Effector CD4-positive, alpha-beta T cell (primary cell): ENCODE data around the gene ANKRD11.
"Not testable (repeated sequence)": the region's sequence is repeated elsewhere in the genome, so short reads cannot be mapped to it uniquely, and the experiment has no call there.

Experiments
- DNase-seq: peaks from one replicate; pipeline ENCODE4 v3.0.0-alpha.2; 2020

The ANKRD11 gene

GRCh38 chr16:89423681-89424260 lies 66.6 kb downstream of the ANKRD11 start:
- DNase-seq, result no peak

- DNase-seq, result no peak
Observed at GRCh38 chr16:89422905-89423630, 67.3 kb downstream of the ANKRD11 start.

GRCh38 chr16:89422527-89422904 lies 67.8 kb downstream of the ANKRD11 start:
- DNase-seq, result no peak

GRCh38 chr16:89421300-89421699 lies 69.1 kb downstream of the ANKRD11 start:
- DNase-seq, result not testable (repeated sequence)

GRCh38 chr16:89420204-89420603 lies 70.2 kb downstream of the ANKRD11 start:
- DNase-seq, result no peak

- DNase-seq, result no peak
Observed at GRCh38 chr16:89418352-89418751, 72.0 kb downstream of the ANKRD11 start.

- DNase-seq, result no peak
Observed at GRCh38 chr16:89417352-89417751, 73.0 kb downstream of the ANKRD11 start.

- no peak for DNase-seq
Observed at GRCh38 chr16:89413811-89414585, 76.4 kb downstream of the ANKRD11 start.

GRCh38 chr16:89412811-89413210 lies 77.5 kb downstream of the ANKRD11 start:
- DNase-seq, result no peak

- DNase-seq, result no peak
Observed at GRCh38 chr16:89411335-89411850, 79.0 kb downstream of the ANKRD11 start.

- no peak for DNase-seq
Observed at GRCh38 chr16:89410794-89411309, 79.5 kb downstream of the ANKRD11 start.

- DNase-seq, result no peak
Observed at GRCh38 chr16:89410322-89410721, 80.0 kb downstream of the ANKRD11 start.

GRCh38 chr16:89409161-89409711 lies 81.1 kb downstream of the ANKRD11 start:
- peak; percentile 75 for DNase-seq

- DNase-seq, result no peak
Observed at GRCh38 chr16:89408315-89408714, 82.0 kb downstream of the ANKRD11 start.

GRCh38 chr16:89407925-89408300 lies 82.4 kb downstream of the ANKRD11 start:
- no peak for DNase-seq

GRCh38 chr16:89407282-89407924 lies 83.0 kb downstream of the ANKRD11 start:
- no peak for DNase-seq

GRCh38 chr16:89406277-89406888 lies 84.0 kb downstream of the ANKRD11 start:
- no peak for DNase-seq

- DNase-seq, result no peak
Observed at GRCh38 chr16:89404561-89404960, 85.8 kb downstream of the ANKRD11 start.

- no peak for DNase-seq
Observed at GRCh38 chr16:89402962-89403361, 87.4 kb downstream of the ANKRD11 start.

GRCh38 chr16:89401641-89402445 lies 88.5 kb downstream of the ANKRD11 start:
- DNase-seq, result no peak

- DNase-seq, result no peak
Observed at GRCh38 chr16:89401205-89401604, 89.2 kb downstream of the ANKRD11 start.
